HG03025 (cell line): ENCODE measurements around the gene OAT.

Experiments used
- ATAC-seq: cut with Tn5 transposase; IDR thresholded peaks from one replicate; pipeline ENCODE4 v1.9.1; 2021; ENCODE audit warnings: mild to moderate bottlenecking, moderate library complexity; ENCODE audit not compliant: unreplicated experiment, low FRiP score

The OAT gene

DNA sequence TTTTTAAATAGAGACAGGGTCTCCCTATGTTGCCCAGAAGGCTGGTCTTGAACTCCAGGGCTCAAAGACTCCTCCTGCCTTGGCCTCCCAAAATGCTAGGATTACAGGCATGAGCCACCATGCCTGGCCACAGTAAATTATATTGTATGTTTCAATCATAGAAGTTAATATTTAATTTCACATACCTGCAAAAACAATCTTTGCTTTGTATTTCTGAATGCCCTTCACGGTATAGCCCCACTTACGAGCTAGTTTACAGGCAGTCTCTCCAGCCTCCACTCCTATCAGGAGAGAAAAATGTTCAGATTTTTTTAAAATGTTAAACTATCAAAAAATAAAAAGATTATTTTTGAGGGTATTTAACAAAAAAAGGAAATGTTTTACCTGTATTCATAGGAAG is 10.4 kb downstream of the OAT start:
- ATAC-seq: no peak

DNA sequence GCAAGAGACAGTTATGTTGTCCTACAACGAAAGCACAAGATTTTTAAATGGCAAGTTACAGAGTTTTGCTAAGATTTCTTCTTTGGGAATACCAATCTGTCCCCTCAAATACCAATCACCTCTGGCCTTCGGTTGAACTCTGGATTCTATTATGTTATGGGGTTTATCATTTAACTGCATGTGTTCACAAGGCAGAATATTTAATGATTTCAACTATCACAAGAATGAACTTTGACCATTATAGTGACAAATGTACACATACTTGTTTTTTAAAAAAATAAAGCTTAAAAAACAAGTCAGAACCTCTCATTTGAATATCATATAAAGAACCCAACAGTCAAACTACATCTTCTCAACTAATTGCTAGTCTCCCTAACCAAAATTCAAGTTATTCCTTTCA is 11.3 kb downstream of the OAT start:
- ATAC-seq: no peak

DNA sequence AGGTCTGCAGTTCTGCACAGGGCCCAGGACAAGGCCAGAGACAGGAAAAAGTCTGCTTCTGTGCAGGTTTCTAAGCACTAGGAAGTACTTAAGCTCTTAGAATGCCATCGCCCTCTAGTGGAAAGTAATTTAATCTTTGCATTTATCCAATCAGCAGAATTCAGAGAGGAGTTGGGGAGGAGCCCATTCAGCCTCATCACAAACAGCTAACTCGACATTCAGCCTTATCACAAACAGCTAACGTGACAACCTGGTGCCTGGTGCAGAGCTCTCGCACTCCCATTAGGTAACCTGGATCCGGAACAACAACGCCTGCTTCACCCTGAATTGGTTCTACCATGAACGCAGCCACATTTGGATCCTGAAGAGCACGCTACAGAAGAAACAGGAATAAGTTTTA is 15.2 kb downstream of the OAT start:
- ATAC-seq: peak; percentile 61

DNA sequence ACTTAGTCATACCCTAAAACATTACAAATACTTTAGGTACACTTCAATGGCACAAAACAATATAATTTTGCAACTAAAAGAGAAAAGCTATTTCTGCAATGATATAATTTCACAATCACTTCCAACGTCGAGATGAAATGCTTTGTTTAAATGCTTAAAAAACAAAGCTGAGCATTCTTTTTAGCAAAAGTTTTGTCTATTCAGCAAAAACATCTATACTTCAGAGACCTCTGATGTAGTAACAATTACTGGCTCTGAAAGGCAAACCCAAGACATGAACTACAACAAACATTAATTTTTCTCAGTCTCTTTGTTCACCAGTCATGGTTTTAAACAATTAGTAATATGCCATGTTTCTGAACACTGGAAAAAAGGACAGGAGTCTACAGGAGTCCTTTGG is 16.4 kb downstream of the OAT start:
- no peak for ATAC-seq

DNA sequence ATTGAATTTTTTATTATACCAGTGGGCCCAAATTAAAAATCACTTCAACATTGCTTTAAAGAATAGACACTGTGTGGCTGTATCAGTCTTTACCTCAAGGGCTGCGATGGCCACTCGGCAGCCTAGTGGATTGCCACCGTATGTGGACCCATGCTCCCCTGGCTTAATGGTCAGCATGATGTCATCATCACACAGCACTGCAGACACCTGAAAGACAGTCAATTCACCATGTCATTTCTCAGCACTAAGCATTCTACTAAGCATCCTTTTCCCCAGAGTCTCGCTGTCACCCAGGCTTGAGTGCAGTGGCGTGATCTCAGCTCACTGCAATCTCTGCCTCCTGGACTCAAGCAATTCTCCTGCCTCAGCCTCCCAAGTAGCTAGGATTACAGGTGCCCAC is 17.1 kb downstream of the OAT start:
- ATAC-seq: no peak

DNA sequence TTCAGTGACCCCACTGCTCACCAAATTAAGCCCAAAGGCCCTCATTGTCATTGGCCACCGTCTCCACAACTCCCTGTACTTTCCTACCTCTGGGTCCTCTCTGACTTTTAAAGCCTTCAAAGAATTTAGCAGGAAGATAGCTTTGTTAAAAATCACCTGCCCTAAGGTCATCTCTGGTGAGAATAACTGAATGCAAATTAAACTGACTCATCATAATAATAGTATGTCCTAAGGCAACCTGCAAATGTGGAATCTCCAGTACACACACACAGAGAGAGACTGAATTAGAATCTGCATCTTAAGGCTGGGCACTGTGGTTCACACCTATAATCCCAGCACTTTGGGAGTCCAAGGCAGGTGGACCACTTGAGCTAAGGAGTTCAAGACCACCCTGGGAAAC is 24.1 kb downstream of the OAT start:
- ATAC-seq: no peak

DNA sequence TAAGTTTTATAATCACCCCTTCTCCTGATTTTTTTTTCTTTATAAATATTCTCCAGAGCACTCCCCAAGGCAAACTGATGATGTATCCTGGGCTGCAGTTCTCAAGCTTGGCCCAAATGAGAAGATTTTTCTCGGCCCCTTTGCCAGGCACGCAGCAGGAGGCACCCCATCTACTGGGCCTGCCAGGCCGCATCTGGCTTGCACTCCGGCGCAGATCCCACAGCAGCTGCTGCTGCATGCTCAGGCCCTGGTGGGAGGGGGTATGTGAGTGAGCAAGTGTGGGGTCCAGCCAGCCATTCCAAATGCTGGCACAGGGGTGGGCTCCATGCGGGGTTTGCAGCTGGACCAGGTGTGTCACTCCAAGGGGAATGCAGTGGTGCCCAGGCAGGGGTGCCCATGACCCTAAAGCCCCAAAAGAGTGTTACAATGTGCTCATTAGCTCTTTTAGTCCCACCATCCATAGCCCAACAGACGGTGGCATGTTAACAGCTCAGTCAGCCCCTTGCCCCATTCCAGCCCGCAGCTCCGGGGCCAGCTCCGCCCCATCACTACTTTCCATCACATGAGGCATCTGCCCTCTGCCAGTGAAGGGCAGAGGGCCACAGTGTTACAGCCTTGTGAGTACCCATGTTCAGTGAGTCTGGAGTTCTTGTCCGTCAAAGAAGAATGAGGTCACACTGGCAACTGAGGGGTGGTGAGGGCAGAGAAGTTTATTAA is 25.9 kb downstream of the OAT start:
- no peak for ATAC-seq

DNA sequence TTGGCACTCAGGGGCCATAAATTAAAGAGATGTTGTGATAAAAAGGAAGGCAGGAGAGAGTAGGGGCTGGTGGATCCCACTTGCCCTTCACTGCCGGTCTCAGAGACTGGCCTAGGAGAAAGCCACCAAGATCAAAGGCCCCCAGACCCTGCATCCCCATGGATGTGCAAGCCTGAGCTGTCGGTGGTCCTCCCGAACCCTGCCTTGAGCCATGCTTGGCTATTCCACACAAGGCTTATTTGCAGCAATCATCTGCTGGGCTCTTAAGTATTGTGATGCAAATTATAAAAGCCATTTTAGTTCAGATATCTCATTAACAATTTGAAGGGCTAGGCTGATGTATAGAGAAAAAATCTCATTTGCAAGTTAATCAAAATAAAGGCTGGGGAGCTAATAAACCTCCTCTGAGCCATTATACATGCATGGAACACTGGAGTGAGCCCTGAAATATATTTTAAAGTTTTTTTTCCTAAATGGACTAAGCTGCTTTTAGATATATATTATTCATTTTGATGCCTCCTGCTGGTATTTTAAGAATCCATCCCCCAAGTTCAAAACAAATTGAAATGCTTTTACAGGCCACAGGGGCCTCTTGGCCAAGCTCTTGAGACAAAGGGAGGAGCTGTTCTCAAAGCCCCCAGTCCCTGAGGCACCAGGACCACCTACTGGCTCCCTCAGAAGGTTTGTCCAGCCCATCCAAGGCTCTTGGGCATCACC is 28.1 kb downstream of the OAT start:
- ATAC-seq: no peak

DNA sequence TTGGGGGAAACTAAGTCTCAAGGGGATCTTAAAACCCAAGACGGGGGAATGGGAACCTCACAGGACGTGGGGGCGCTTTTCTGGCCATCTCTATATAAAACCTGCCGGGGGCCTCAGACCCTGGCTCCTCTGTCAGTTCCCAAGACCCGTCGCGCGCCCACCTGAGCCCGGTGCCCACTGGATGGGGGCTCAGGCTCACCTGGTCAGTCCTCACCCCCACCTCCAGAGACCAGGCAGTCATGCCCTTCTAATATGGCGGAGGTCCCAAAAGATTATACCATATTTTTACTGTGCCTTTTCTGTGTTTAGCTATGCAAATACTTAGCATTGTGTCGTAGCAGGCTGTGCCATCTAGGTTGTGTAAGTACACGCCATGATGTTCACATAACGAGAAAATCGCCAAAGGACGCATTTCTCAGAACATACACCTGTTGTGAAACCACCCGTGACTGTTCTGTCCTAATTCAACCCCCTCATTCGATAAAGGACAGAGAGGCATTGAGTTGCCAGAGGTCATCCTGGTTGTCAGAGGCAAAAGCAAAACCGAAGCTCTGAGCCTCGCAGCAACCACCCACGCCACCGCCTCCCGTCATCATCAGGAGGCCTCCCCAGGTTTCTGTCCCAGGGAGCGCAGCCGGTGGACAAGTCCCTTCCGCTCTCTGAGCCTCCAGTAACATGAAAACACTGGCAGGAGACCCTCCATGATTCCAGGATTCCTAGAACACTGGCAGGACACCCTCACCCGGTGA is 28.9 kb downstream of the OAT start:
- no peak for ATAC-seq

DNA sequence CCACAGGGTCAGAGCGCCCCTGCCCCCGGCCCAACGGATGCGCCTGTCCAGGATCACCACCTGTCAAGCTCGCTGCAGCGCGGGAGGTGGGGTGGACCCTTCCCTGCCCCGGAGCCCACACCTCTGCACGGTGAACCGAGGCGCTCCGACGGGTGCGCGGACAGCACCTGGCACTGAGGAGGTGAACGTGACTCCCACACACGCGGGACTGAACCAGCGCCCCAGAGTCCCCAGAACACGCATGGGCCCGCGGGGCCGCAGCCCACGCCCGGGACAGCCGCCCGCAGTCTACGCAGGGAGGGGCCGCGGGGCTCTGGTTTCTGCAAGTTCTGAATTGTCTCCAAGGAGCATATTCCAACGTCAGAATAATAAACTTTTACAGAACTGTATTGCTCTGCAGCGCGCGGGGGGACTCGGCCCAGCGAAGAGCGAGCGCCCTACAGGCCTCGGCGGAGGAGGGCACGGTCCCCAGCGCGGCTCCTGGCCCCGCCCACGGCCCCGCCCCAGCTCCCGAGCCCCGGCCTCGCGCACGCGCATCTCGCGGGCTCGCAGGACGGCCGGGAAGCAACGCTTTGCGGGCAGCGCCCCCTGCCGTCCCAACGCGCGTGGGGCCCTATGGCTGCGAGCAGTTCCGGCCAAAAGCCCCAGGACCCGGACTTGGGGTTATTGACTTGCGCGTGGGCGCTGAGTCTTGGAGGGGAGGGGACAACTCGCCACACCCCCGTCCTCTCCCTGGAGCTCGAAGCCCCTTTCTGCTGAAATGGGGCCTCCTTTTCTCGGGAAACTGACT is 29.7 kb downstream of the OAT start:
- ATAC-seq: peak; percentile 63

DNA sequence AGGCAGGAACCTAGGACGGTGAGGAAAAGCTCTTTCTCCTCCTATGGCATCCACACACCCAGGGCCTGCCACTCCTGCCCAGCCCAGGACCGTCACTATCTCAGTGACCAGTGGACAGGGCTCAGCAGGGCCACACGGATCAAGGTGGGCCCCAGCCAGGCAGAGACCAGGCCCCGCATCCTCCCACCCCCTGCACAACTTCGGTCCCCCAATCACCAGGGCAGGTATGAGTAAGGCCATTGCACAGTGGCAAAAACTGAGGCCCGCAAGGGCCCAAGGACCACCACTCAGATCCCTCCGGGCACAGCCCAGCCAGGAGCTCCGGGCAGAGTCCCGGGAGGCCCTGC is 30.3 kb downstream of the OAT start:
- ATAC-seq: peak; percentile 10

DNA sequence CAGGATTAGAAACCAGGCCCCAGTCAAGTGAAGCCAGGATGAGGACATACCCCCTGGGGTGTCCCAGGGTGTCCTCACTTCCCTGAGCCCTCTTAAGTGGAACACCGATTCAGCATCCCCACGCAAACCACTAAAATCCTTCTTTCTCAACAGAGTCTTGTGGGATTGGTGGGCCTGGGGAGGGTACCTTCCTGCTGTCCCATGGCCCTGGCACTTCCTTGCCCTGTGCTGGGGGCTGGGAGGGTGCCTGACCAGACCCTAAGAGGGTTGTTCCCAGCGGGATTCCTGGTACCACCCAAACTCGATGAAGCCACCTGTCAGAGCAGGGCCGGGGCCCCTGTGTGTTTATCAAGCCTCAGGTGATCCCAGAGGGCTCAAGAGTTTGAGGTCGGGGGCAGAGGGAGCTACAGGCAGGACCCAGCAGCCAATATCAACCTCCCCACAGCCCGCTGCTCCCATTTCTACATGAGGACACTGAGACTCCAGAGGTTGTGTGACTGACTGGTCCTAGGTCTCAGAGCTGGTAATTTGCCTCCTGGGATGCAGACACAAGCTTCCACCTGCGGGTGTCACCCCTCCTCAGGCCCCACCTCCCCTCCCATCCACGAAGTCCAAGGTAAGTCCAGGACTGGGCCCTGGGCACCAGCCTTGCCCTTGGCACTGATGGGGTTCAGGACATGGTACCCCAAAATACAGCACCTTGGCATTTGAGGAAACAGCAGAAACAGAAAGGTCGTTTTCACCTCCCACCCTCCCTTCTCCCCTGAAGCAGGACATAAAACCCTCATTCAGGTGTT is 31.4 kb downstream of the OAT start:
- no peak for ATAC-seq

DNA sequence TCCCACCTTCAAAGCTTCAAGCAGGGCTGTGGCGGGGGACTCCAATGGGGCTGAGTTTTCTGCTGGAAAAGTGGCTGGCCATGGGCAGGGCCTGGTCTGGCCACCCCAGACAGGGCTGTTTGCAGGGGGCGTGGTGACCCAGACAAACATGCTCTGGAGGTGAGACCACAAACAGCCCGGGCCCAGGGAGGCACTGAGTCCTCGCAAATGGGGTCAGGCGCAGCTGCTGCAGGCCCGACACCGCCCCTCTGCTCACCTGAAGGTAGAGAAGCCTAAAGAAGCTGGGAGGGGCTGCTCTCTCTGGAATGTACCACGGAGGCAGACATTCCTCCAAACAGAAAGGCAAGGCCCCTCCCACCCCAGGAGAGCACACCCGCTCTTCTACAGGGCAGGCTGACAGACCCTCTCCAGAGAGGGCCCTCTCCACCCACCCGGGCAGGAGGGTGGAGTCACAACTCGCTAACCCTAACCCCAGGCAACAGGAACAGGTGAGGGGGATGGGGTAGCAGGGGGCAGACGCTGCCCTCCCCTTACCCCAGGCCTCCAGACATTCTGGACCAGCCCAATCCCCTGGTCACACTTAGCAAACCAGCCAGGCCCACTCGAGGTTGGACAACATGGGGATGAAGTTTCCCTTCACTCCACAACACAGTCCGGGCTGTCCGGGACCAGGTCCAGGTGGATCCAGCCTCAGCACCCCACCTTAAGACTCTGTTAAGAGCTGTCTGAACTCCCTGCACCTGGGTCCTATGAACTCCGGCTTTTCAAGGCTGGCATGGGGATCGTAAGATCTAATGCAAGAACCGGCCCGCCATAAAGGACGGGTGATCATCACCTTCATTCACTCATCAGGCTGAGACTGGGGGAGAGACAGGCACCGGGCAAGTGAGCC is 32.3 kb downstream of the OAT start:
- no peak for ATAC-seq

DNA sequence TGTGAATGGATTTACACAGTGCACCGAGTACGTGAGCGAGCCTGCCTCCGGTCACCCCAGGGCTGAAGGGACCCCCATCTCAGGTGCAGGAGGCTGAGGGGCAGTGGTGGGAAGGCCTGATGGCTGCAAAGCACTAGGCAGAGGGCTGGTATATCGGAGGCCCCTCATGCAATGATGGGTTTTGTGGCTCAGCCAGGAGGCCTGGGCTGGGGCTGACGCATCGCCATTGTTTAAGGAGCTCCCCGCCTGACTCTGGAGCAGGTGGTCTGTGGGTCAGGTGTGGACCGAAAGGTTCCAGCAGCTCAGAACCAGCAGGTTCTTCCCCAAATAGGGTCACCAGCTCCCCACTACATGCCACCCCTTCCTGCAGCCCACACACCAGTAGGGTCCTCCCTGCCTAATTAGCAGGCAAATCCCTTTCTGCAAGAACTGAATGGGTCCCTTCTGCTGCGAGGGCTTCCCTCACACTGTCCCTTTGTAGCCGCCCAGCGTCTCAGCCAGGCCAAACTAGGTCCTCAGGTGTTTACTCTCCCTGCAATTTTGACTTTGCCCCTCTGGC is 33.0 kb downstream of the OAT start:
- ATAC-seq: no peak

DNA sequence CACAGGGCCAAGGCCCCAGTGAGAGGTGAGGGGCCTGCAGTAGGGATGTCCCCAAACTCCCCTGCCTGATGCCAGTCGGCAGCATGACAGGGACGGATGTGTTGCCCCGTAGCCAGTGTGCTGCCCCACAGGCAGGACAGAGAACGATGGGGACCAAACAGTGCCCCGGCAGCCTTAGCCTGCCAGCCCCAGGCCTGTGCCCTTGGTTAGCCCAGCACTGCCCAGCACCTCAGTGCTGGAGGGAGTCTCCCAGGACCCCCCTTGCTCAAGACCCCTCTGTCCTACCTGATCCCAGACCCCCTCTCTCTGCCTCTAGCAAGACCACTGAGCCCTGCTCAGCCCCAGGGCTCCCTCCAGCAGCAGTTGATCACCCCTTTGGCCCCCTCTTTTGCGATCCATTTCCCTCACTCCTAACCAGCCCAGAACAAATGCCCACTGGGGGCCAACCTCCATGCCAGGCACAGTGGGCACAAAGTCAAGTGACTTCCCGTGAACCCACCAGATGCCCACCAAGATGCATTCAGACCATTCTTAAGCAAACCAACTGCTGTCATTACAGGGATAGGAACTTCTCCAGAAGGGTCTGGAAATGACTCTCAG is 34.0 kb downstream of the OAT start:
- no peak for ATAC-seq

DNA sequence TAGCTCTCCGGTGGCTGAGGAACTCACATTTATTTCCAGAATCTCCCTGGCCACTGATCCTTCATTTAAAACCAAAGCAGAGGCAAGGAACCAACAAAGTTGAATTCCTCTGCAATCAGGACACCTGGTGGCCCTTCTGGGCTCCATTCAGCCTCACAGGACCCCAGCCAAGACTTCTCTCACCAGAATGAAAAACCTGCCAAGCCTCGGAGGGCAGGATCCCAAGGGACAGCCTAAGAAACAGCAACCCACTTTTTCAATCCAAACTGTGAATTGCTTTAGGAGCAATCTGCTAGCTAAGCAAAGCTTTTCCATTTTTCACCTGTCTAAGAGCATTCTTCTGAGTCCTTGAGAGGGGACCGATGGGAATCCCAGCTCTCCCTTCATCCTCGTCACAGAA is 34.6 kb downstream of the OAT start:
- no peak for ATAC-seq

DNA sequence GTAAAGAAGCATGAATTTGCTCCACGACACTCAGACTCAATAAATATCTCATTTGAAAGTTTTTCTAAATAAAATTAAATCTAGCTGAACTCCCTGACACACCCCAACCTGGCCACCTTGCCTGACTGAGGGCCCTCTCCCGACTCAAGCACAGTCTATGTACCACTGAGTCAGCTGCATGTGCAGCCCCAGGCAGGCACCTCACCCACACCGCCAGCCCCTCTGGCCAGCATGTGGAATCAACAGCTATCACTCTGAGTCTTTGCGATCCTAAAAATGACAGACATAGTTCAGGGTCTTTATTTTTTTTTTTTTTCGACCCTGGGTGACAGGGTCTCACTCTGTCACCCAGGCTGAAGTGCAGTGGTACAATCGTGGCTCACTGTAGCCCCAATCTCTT is 35.2 kb downstream of the OAT start:
- no peak for ATAC-seq

DNA sequence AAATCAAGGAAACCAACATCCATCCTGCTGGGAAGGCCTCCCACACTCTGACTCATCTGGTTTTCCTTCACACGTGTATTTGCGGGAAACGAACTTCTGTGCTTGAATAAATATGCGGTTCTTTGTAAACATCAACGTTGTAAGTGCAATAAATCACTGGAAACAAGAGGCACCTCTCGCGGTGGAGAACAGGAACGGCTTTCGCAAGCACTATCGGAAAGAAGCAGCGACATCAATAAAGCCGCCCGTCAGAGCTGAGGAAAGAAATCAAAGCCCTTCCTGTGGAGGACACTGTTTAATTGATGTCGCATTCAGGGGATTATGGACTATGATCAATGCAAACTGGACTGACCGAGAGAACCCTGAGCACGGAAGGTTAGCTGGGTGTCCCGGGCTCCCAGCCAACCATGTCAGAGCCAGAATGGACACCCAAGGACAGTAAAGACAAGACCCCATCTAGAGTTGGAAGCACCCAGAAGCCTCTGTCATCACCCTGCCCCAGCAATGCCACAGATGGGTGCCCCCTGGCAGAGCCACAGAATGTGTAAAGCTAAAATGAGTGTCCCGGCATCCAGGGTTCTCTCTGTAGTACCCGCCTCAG is 37.6 kb downstream of the OAT start:
- ATAC-seq: no peak
